Measurements from ENCODE around the gene SLC25A36.

Gene SLC25A36

GRCh38 chr3:140899363-140899762 lies 42.3 kb upstream of the SLC25A36 start:
- Histone ChIP-seq H3F3A (ENCODE audit: control insufficient read depth, insufficient read depth) (no peaks in the 10 kb centered on the region), H3K9me2 (replicated peaks; ENCODE audit: control insufficient read depth, low read length) (no peaks in the 10 kb centered on the region), H3K36me3 (ENCODE audit: control insufficient read depth, low read length) (no peaks in the 10 kb centered on the region), H3K9me3 (ENCODE audit: control insufficient read depth, insufficient read depth, low read length) (no peaks in the 10 kb centered on the region), H3K27me3 (ENCODE audit: control insufficient read depth, low read length) (peaks cover 7% of the 10 kb centered on the region), H3K4me3 (ENCODE audit: low read length) (no peak overlapping the region), H4K20me1 (ENCODE audit: control insufficient read depth, insufficient read depth, low read depth, low read length) (no peaks in the 10 kb centered on the region), H3K79me2 (ENCODE audit: control insufficient read depth, low read length) (no peaks in the 10 kb centered on the region), H3K27ac (ENCODE audit: low read depth, low read length) (no peak overlapping the region), H3K4me2 (ENCODE audit: low read length) (no peak overlapping the region), H3K4me1 (ENCODE audit: control insufficient read depth, low read length) (no peaks in the 10 kb centered on the region)
- TF ChIP-seq EZH2phosphoT487 (IDR thresholded peaks at IDR 0.05; ENCODE audit: borderline replicate concordance, low read length) (no peak), CTCF (IDR thresholded peaks at IDR 0.05; ENCODE audit: low read depth, low read length, poor library complexity, severe bottlenecking) (no peak)

DNA sequence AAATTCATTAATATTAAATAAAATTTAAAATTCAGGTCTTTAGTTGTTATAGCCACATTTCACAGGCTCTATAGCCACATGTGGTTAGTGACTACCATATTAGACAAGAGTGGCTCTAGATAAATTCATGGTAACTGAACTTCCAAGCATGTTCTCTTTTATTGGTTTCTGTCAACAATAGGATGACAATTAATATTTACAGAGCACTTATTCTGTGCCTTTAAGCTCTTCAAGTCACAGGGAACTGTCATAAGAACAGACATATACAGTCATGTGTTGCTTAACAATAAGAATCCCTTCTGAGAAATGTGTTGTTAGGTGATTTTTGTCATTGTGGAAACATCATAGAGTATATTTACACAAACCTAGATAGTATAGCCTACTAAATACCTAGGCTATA lies 38.8 kb upstream of the SLC25A36 start:
- Histone ChIP-seq H3K79me2 (ENCODE audit: control insufficient read depth, low read length) (no peaks in the 10 kb centered on the region), H3K4me1 (ENCODE audit: control insufficient read depth, low read length) (no peaks in the 10 kb centered on the region), H3K27me3 (ENCODE audit: control insufficient read depth, low read length) (peaks cover 14% of the 10 kb centered on the region; the same call in 1 of the 2 replicates), H3K4me2 (ENCODE audit: low read length) (no peak overlapping the region), H3K36me3 (ENCODE audit: control insufficient read depth, low read length) (no peaks in the 10 kb centered on the region), H3K27ac (ENCODE audit: low read depth, low read length) (no peak overlapping the region), H3K9me2 (replicated peaks; ENCODE audit: control insufficient read depth, low read length) (no peaks in the 10 kb centered on the region), H3K4me3 (ENCODE audit: low read length) (no peak overlapping the region), H3F3A (ENCODE audit: control insufficient read depth, insufficient read depth) (no peaks in the 10 kb centered on the region), H3K9me3 (ENCODE audit: control insufficient read depth, insufficient read depth, low read length) (no peaks in the 10 kb centered on the region), H4K20me1 (ENCODE audit: control insufficient read depth, insufficient read depth, low read depth, low read length) (no peaks in the 10 kb centered on the region)
- TF ChIP-seq CTCF (IDR thresholded peaks at IDR 0.05; ENCODE audit: low read depth, low read length, poor library complexity, severe bottlenecking) (no peak), EZH2phosphoT487 (IDR thresholded peaks at IDR 0.05; ENCODE audit: borderline replicate concordance, low read length) (no peak)

GRCh38 chr3:140903196-140903595 lies 38.4 kb upstream of the SLC25A36 start:
- H3K4me2 ChIP-seq (ENCODE audit: low read length): no peak overlapping the region
- H3K27me3 ChIP-seq (ENCODE audit: control insufficient read depth, low read length): peaks cover 14% of the 10 kb centered on the region; the same call in 1 of the 2 replicates
- TF ChIP-seq CTCF (IDR thresholded peaks at IDR 0.05; ENCODE audit: low read depth, low read length, poor library complexity, severe bottlenecking) (no peak), EZH2phosphoT487 (IDR thresholded peaks at IDR 0.05; ENCODE audit: borderline replicate concordance, low read length) (no peak)
- no peaks in the 10 kb centered on the region for H3K9me2 ChIP-seq (replicated peaks; ENCODE audit: control insufficient read depth, low read length)
- no peaks in the 10 kb centered on the region for H4K20me1 ChIP-seq (ENCODE audit: control insufficient read depth, insufficient read depth, low read depth, low read length)
- H3K4me3 ChIP-seq (ENCODE audit: low read length): no peak overlapping the region
- no peaks in the 10 kb centered on the region for H3K79me2 ChIP-seq (ENCODE audit: control insufficient read depth, low read length)
- no peaks in the 10 kb centered on the region for H3K9me3 ChIP-seq (ENCODE audit: control insufficient read depth, insufficient read depth, low read length)
- no peaks in the 10 kb centered on the region for H3K36me3 ChIP-seq (ENCODE audit: control insufficient read depth, low read length)
- no peak overlapping the region for H3K27ac ChIP-seq (ENCODE audit: low read depth, low read length)
- no peaks in the 10 kb centered on the region for H3F3A ChIP-seq (ENCODE audit: control insufficient read depth, insufficient read depth)
- H3K4me1 ChIP-seq (ENCODE audit: control insufficient read depth, low read length): no peaks in the 10 kb centered on the region

Measured in DOHH2 (cell line).